ENCODE results near the gene RNPEP. TPM values are rescaled to one million over a fixed set of nuclear protein-coding genes. Genes with fewer than 3 reads are reported as not detected.

RNPEP gene
- total and polyA plus RNA-seq, 2 of the 8 experiments (the other 6 are each of a cell fraction or from before 2014, with no cell fraction given) = 34.1 to 51.1 TPM

DNA sequence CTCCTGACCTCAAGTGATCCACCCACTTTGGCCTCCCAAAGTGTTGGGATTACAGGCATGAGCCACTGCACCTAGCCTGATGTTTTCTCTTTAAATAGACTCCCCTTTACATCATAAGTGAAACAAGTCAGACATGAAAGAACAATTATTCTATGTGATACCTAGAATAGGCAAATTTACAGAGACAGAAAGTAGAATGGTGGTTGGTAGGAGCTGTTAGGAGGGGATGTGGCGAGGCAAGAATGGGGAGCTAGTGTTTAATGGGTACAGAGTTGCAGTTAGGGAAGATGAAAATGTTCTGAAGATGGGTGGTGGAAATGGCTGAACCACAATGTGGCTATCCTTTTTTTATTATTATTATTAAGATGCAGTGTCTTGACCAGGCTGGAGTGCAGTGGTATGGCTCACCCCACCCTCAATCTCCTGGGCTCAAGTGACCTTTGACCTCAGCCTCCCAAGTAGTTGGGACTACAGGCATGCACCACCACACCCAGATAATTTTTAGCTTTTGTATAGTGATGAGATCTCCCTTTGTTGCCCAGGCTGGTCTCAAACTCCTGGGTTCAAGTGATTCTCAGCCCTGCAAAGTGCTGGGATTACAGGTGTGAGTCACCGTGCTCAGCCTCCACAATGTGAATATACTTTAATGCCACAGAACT lies 56.4 kb downstream of the RNPEP start (continued):
- no peak for TF ChIP-seq SIRT6 (IDR thresholded peaks at IDR 0.05; ENCODE audit: low read length)
